Spleen (tissue), 7 donors: ENCODE measurements around the gene HLA-DRA.

ENCODE experiments used
- POLR2A ChIP-seq, 3 donors: fragments of 450-650 bp; IDR thresholded peaks; one replicate each; pipeline ENCODE4 v1.5.1; 2017; ENCODE audit warnings: antibody characterized with exemption in 3 of 3, mild to moderate bottlenecking in 1 of 3
- POLR2AphosphoS5 ChIP-seq, 3 donors: sonication (generic); formaldehyde crosslinking; IDR thresholded peaks; one replicate each; pipeline ENCODE4 v1.5.1; 2017; ENCODE audit warnings: antibody characterized with exemption in 3 of 3
- TF ChIP-seq, protein P1 (sequence below), 11 experiments: fragments of 200-600 bp in 7 of 11; fragments of 450-650 bp in 4 of 11; sonication (generic) in 4 of 11; IDR thresholded peaks in 8 of 11; conservative IDR thresholded peaks in 3 of 11; 1 replicate in 7 of 11; 2 replicates in 4 of 11; pipeline versions ENCODE4 v1.4.0 to v1.8.0; 2016 to 2021; ENCODE audit warnings: antibody characterized with exemption in 11 of 11, inconsistent platforms in 4 of 11, mild to moderate bottlenecking in 1 of 11
- donor health status: DM: no; HTN: no; CAD: no; lungs with moderate emphysema.
- donor health status: DM: no; HTN: no; CAD: no.
- donor health status: DM: no; HTN: no; CAD: no.

GRCh38 chr6:32459781-32460424 lies 20.2 kb downstream of the HLA-DRA start:
- no peak for TF ChIP-seq POLR2A (IDR thresholded peaks at IDR 0.05)
- TF ChIP-seq, protein P1, sequence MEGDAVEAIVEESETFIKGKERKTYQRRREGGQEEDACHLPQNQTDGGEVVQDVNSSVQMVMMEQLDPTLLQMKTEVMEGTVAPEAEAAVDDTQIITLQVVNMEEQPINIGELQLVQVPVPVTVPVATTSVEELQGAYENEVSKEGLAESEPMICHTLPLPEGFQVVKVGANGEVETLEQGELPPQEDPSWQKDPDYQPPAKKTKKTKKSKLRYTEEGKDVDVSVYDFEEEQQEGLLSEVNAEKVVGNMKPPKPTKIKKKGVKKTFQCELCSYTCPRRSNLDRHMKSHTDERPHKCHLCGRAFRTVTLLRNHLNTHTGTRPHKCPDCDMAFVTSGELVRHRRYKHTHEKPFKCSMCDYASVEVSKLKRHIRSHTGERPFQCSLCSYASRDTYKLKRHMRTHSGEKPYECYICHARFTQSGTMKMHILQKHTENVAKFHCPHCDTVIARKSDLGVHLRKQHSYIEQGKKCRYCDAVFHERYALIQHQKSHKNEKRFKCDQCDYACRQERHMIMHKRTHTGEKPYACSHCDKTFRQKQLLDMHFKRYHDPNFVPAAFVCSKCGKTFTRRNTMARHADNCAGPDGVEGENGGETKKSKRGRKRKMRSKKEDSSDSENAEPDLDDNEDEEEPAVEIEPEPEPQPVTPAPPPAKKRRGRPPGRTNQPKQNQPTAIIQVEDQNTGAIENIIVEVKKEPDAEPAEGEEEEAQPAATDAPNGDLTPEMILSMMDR (IDR thresholded peaks at IDR 0.05 in 8 of 11, conservative IDR thresholded peaks at IDR 0.05 in 3 of 11), result no peak
- no peak for TF ChIP-seq POLR2AphosphoS5 (IDR thresholded peaks at IDR 0.05)
